ENCODE results near the gene ANOS1. TPM values are rescaled to one million over a fixed set of nuclear protein-coding genes. Genes with fewer than 3 reads are reported as not detected.

The ANOS1 gene
- total RNA-seq, 1 experiment from 2014 or later: 54.9 TPM

DNA sequence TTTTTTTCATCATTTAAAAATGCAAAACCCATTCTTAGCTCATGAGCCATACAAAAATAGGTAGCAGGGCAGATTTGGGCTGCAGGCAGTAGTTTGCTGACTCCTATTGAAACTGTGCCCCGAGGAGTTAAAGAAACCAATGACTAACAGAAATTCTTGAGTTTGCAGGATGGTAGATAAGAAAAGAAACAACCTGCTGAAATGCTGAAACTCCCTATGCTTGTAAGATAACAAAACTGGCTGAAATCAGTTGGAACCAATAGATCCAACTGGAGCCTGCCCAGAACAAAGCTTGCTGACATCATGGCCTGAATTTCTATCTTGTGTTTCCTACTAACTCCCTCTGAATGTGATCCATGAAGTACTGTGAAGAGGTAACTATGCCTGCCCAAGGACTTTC is 68.6 kb downstream of the ANOS1 start:
- Mint-ChIP-seq H3K27ac (peak overlapping the region in 1 of 3 experiments; percentile 71; a peak in 2 of 7 replicates), H3K9me3 (peaks cover 0 to 10% of the 10 kb centered on the region in 2 experiments; a peak in 3 of 5 replicates), H3K4me3 (no peak overlapping the region), H3K4me1 (peaks cover 39 to 40% of the 10 kb centered on the region in 2 experiments), H3K36me3 (ENCODE audit: insufficient read depth in 1 of 3, low read depth in 3 of 3) (peaks cover 29 to 57% (median 32%) of the 10 kb centered on the region in 3 experiments), H3K27me3 (ENCODE audit: low read depth) (no peaks in the 10 kb centered on the region)
- no peak overlapping the region for H2BK12ac ChIP-seq (ENCODE audit: insufficient read length, low read depth, low read length)
- no peak overlapping the region for H4K8ac ChIP-seq (replicated peaks; ENCODE audit: insufficient read length, low read depth, low read length)
- no peak overlapping the region for H3K14ac ChIP-seq (ENCODE audit: insufficient read depth, low read length)
- no peak overlapping the region for H3K18ac ChIP-seq (ENCODE audit: insufficient read length, low read depth, low read length)
- H2BK5ac ChIP-seq (ENCODE audit: insufficient read length, low read length): no peak overlapping the region
- no peaks in the 10 kb centered on the region for H4K20me1 ChIP-seq (ENCODE audit: control insufficient read depth, insufficient read depth, insufficient read length)
- H2BK15ac ChIP-seq (ENCODE audit: low read depth, low read length): no peak overlapping the region
- no peak overlapping the region for H2BK20ac ChIP-seq (ENCODE audit: low read depth, low read length, poor library complexity, severe bottlenecking)
- no peak overlapping the region for H2AK5ac ChIP-seq (ENCODE audit: insufficient read length, low read length)
- no peak overlapping the region for H3K4ac ChIP-seq (ENCODE audit: low read depth, low read length)
- peaks cover 12% of the 10 kb centered on the region for H3K4me1 ChIP-seq (ENCODE audit: insufficient read depth, low read length)
- DNase-seq: no peak
- no peak overlapping the region for H4K5ac ChIP-seq (ENCODE audit: insufficient read length, low read depth, low read length)
- H3K56ac ChIP-seq (ENCODE audit: insufficient read length, low read depth, low read length): no peak overlapping the region
- no CpG with 5 or more reads among the region's 1 CpG for WGBS (ENCODE audit: extremely low coverage, insufficient read length, low lambda C conversion rate)
- H3K9me3 ChIP-seq (ENCODE audit: control insufficient read depth, low read depth, low read length): no peaks in the 10 kb centered on the region
- no peak overlapping the region for H3K23ac ChIP-seq (ENCODE audit: insufficient read length, low read depth, low read length)
- H3K27ac ChIP-seq (ENCODE audit: insufficient read length, low read depth, low read length): no peak overlapping the region
- H3K79me2 ChIP-seq (ENCODE audit: insufficient read depth, low read length): peaks cover 23% of the 10 kb centered on the region; the same call in 1 of the 2 replicates
- no peak overlapping the region for H3K4me2 ChIP-seq (ENCODE audit: insufficient read depth, insufficient read length, low read length)
- no peak overlapping the region for H2BK120ac ChIP-seq (ENCODE audit: low read depth, low read length, poor library complexity, severe bottlenecking)
- H3K23me2 ChIP-seq (ENCODE audit: insufficient read length, low read depth, low read length, poor library complexity, severe bottlenecking): no peaks in the 10 kb centered on the region
- H2AFZ ChIP-seq (ENCODE audit: low read length): no peak overlapping the region
- H4K91ac ChIP-seq (ENCODE audit: insufficient read length, low read depth, low read length): no peak overlapping the region
- H3K9ac ChIP-seq (ENCODE audit: extremely low read depth, insufficient read length, low read length): no peak overlapping the region
- TF ChIP-seq, protein P1, sequence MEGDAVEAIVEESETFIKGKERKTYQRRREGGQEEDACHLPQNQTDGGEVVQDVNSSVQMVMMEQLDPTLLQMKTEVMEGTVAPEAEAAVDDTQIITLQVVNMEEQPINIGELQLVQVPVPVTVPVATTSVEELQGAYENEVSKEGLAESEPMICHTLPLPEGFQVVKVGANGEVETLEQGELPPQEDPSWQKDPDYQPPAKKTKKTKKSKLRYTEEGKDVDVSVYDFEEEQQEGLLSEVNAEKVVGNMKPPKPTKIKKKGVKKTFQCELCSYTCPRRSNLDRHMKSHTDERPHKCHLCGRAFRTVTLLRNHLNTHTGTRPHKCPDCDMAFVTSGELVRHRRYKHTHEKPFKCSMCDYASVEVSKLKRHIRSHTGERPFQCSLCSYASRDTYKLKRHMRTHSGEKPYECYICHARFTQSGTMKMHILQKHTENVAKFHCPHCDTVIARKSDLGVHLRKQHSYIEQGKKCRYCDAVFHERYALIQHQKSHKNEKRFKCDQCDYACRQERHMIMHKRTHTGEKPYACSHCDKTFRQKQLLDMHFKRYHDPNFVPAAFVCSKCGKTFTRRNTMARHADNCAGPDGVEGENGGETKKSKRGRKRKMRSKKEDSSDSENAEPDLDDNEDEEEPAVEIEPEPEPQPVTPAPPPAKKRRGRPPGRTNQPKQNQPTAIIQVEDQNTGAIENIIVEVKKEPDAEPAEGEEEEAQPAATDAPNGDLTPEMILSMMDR (conservative IDR thresholded peaks at IDR 0.05): no peak
- H3K27me3 ChIP-seq (ENCODE audit: insufficient read depth, low read length): no peaks in the 10 kb centered on the region
- peaks cover 5% of the 10 kb centered on the region for H3K79me1 ChIP-seq (ENCODE audit: insufficient read depth, low read depth, low read length, poor library complexity, severe bottlenecking)
- H3T11ph ChIP-seq (ENCODE audit: low read length): no peak overlapping the region
